Measurements from ENCODE around the gene NPEPL1.

NPEPL1 gene

DNA sequence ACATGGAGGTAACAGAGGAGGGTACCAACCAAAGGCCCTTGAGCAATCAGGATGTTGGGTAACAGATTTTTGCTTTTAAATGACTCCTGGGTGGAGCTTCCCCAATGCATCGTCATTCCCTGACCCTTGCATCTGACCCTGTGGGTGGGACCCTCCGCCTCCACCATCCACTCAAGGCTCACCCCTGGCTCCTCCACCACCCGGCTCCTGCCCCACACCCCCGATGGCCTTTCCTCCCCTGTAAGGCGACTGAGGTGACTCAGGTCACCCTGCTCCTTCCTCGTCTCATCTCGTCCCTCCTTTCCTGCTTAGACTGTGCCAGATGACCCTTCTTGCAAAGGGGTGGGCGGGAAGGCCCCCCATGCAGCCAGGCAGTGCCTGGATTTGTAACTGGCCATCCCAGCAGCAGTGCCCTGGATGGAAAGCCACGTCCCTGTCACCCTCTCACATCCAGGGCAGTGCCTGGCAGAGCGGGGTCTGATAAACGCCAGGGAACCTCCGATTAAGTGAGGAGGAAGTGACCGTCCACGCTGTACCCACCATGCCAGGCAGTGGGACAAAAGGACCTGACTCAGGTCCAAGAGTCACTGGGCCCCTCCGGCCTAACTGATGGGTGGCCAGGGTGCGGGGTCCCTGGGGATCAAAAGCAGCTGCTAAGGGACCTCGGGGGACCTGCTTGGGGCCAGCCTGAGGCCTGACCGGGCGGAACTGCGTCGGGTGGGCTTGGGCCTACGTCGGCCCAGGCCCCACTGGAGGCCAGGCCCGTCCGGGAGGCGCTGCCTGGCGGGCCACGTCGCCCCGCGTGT is 624 bp upstream of the NPEPL1 start:
- WGBS, 2 donors (ENCODE audit: extremely low coverage in 2 of 2, insufficient read length in 2 of 2, insufficient replicate concordance in 1 of 2) = no CpG with 5 or more reads among the region's 31 CpGs
- no peak overlapping the region for H2BK15ac ChIP-seq (ENCODE audit: low read length)
- no peak overlapping the region for H2BK5ac ChIP-seq (ENCODE audit: low read length)
- H3K9ac ChIP-seq (ENCODE audit: low read depth, low read length, poor library complexity) = peak overlapping the region; percentile 32
- peaks cover 0 to 7% of the 10 kb centered on the region in 2 donors for H3K9me3 ChIP-seq (replicated peaks in 1 of 2; ENCODE audit: control insufficient read depth in 2 of 2, insufficient read depth in 1 of 2, low read depth in 1 of 2, low read length in 2 of 2)
- DNase-seq (ENCODE audit: low spot score) = no peak
- no peak overlapping the region for H2AFZ ChIP-seq (ENCODE audit: low read length)
- peak overlapping the region; percentile 17 for H4K8ac ChIP-seq (ENCODE audit: low read depth, low read length)
- peaks cover 0 to 2% (median 0%) of the 10 kb centered on the region in 3 experiments for H3K27me3 ChIP-seq (ENCODE audit: control insufficient read depth in 3 of 3, insufficient read depth in 3 of 3, low read depth in 1 of 3, low read length in 3 of 3)
- H3K18ac ChIP-seq (ENCODE audit: low read length) = peak overlapping the region; percentile 82
- H3K4me3 ChIP-seq (ENCODE audit: low read length in 2 of 2) = no peak overlapping the region
- peaks cover 5% of the 10 kb centered on the region for H3K79me1 ChIP-seq (ENCODE audit: low read depth, low read length)
- no peak overlapping the region for H3K14ac ChIP-seq (ENCODE audit: low read length)
- H3K23ac ChIP-seq (ENCODE audit: low read depth, low read length, poor library complexity) = no peak overlapping the region
- H3K4ac ChIP-seq (ENCODE audit: low read length) = peak overlapping the region; percentile 60
- peak overlapping the region; percentile 6 for H2AK5ac ChIP-seq (ENCODE audit: low read depth, low read length)
- H3K27ac ChIP-seq (replicated peaks; ENCODE audit: low read length) = peak overlapping the region; percentile 47
- H4K91ac ChIP-seq (ENCODE audit: low read depth, low read length, poor library complexity) = no peak overlapping the region
- H3K4me1 ChIP-seq (ENCODE audit: control insufficient read depth in 2 of 2, insufficient read depth in 1 of 2, low read depth in 1 of 2, low read length in 2 of 2) = peaks cover 0 to 19% of the 10 kb centered on the region in 2 donors
- H3K4me2 ChIP-seq (ENCODE audit: insufficient read depth, low read length, poor library complexity, severe bottlenecking) = peak overlapping the region; percentile 14
- H3K36me3 ChIP-seq (replicated peaks in 1 of 2; ENCODE audit: control insufficient read depth in 2 of 2, insufficient read depth in 2 of 2, low read length in 2 of 2) = peaks cover 24 to 34% of the 10 kb centered on the region in 2 donors
- H2BK12ac ChIP-seq (ENCODE audit: low read length) = peak overlapping the region; percentile 67
- H2BK120ac ChIP-seq (ENCODE audit: low read depth, low read length) = no peak overlapping the region

DNA sequence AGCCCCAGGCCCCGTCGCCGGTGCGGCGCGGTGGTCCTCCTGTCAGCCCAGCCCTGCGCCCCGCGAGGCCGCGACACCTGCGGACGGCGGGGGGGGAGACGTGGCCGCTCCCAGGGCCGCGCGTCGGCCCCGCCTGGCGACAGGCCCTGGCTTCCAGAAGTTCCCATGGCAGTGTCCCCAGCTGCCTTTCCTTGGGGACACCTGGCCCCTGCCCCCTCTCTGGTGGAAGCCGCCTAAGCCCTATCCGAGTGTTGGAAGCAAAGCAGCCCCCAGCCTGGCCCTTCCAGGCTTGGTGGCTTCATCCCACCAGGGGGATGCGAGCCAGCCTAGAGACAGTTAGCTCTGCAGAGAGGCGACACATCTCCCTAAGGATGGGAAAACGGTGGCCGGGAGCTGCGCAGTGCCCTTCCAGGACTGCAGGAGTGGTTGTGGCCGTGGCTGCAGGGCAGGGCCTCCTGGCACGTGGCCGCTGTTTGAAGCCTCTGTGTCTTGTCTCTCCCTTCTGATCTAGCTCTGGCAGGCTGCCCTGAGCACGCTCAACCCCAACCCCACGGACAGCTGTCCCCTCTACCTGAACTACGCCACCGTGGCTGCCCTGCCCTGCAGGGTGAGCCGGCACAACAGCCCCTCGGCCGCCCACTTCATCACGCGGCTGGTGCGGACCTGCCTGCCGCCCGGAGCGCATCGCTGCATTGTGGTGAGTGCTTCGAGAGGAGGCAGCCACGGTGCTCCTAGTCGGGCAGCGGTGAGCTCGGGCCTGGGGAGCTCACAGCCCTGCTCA is 816 bp downstream of the NPEPL1 start:
- Histone ChIP-seq H4K8ac (ENCODE audit: low read depth, low read length) (no peak overlapping the region), H2AK5ac (ENCODE audit: low read depth, low read length) (peak overlapping the region; percentile 23), H3K18ac (ENCODE audit: low read length) (peak overlapping the region; percentile 93), H3K79me1 (ENCODE audit: low read depth, low read length) (peaks cover 5% of the 10 kb centered on the region), H2BK5ac (ENCODE audit: low read length) (no peak overlapping the region), H2BK15ac (ENCODE audit: low read length) (peak overlapping the region; percentile 55), H3K4me3 (ENCODE audit: low read length in 2 of 2) (peak overlapping the region in 1 of 2 donors; percentile 71), H3K27me3 (ENCODE audit: control insufficient read depth in 3 of 3, insufficient read depth in 3 of 3, low read depth in 1 of 3, low read length in 3 of 3) (peaks cover 0 to 2% (median 0%) of the 10 kb centered on the region in 3 experiments), H3K4me1 (ENCODE audit: control insufficient read depth in 2 of 2, insufficient read depth in 1 of 2, low read depth in 1 of 2, low read length in 2 of 2) (peaks cover 0 to 19% of the 10 kb centered on the region in 2 donors), H3K4ac (ENCODE audit: low read length) (no peak overlapping the region), H3K9me3 (replicated peaks in 1 of 2; ENCODE audit: control insufficient read depth in 2 of 2, insufficient read depth in 1 of 2, low read depth in 1 of 2, low read length in 2 of 2) (peaks cover 0 to 6% of the 10 kb centered on the region in 2 donors), H3K27ac (replicated peaks; ENCODE audit: low read length) (no peak overlapping the region), H3K4me2 (ENCODE audit: insufficient read depth, low read length, poor library complexity, severe bottlenecking) (peak overlapping the region; percentile 72), H2BK120ac (ENCODE audit: low read depth, low read length) (no peak overlapping the region), H2AFZ (ENCODE audit: low read length) (no peak overlapping the region), H3K9ac (ENCODE audit: low read depth, low read length, poor library complexity) (peak overlapping the region; percentile 90), H3K23ac (ENCODE audit: low read depth, low read length, poor library complexity) (peak overlapping the region; percentile 60), H2BK12ac (ENCODE audit: low read length) (peak overlapping the region; percentile 35), H3K36me3 (replicated peaks in 1 of 2; ENCODE audit: control insufficient read depth in 2 of 2, insufficient read depth in 2 of 2, low read length in 2 of 2) (peaks cover 28 to 44% of the 10 kb centered on the region in 2 donors), H4K91ac (ENCODE audit: low read depth, low read length, poor library complexity) (peak overlapping the region; percentile 20), H3K14ac (ENCODE audit: low read length) (peak overlapping the region; percentile 1)
- DNase-seq (ENCODE audit: low spot score) = peak; percentile 12
- WGBS, 2 donors (ENCODE audit: extremely low coverage in 2 of 2, insufficient read length in 2 of 2, insufficient replicate concordance in 1 of 2) = no CpG with 5 or more reads among the region's 51 CpGs

DNA sequence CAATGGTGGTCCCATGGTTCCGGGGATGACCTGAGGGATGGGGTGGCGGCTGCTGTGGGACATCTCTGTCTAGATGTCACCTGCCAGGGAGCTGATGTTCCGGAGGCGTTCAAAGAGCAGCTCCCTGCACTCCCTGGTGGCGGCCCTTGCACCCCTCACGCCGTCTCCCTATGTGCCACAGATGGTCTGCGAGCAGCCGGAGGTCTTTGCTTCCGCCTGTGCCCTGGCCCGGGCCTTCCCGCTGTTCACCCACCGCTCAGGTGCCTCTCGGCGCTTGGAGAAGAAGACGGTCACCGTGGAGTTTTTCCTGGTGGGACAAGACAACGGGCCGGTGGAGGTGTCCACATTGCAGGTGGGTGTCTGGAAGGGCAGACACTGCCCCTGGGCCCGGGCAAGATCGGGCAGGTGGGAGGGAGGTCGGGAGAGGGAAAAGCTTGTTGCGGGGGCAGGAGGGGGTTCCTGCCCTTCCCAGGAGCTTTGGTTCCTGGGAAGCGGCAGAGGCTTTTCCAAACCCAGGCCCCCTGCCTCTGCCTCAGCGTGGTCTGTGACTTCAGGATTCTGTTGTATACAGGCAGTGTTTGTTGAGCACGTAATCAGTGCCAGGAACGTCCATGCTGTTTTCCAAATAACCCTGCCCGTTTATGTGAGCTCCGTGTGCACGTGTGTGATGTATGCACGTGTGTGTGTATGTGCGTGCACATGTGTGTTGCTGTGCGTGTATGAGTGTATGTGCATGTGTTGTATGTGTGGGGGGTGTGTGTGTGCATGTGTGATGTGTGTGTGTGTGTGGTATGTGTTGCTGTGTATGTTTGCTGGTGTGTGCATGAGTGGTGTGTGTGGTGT is 1.9 kb downstream of the NPEPL1 start:
- no peak overlapping the region for H3K18ac ChIP-seq (ENCODE audit: low read length)
- peaks cover 0 to 2% (median 0%) of the 10 kb centered on the region in 3 experiments for H3K27me3 ChIP-seq (ENCODE audit: control insufficient read depth in 3 of 3, insufficient read depth in 3 of 3, low read depth in 1 of 3, low read length in 3 of 3)
- peak overlapping the region; percentile 71 for H3K9ac ChIP-seq (ENCODE audit: low read depth, low read length, poor library complexity)
- H3K14ac ChIP-seq (ENCODE audit: low read length) = peak overlapping the region; percentile 58
- peak overlapping the region; percentile 43 for H4K8ac ChIP-seq (ENCODE audit: low read depth, low read length)
- H2BK15ac ChIP-seq (ENCODE audit: low read length) = no peak overlapping the region
- WGBS, 2 donors (ENCODE audit: extremely low coverage in 2 of 2, insufficient read length in 2 of 2, insufficient replicate concordance in 1 of 2) = no CpG with 5 or more reads among the region's 33 CpGs
- H3K4me3 ChIP-seq (ENCODE audit: low read length in 2 of 2) = peak overlapping the region in 1 of 2 donors; percentile 61
- H2BK5ac ChIP-seq (ENCODE audit: low read length) = no peak overlapping the region
- no peak overlapping the region for H2AFZ ChIP-seq (ENCODE audit: low read length)
- DNase-seq (ENCODE audit: low spot score) = no peak
- H3K4me2 ChIP-seq (ENCODE audit: insufficient read depth, low read length, poor library complexity, severe bottlenecking) = no peak overlapping the region
- peaks cover 0 to 6% of the 10 kb centered on the region in 2 donors for H3K9me3 ChIP-seq (replicated peaks in 1 of 2; ENCODE audit: control insufficient read depth in 2 of 2, insufficient read depth in 1 of 2, low read depth in 1 of 2, low read length in 2 of 2)
- peaks cover 30 to 53% of the 10 kb centered on the region in 2 donors for H3K36me3 ChIP-seq (replicated peaks in 1 of 2; ENCODE audit: control insufficient read depth in 2 of 2, insufficient read depth in 2 of 2, low read length in 2 of 2)
- H3K4ac ChIP-seq (ENCODE audit: low read length) = peak overlapping the region; percentile 8
- H2AK5ac ChIP-seq (ENCODE audit: low read depth, low read length) = peak overlapping the region; percentile 4
- no peak overlapping the region for H2BK120ac ChIP-seq (ENCODE audit: low read depth, low read length)
- H2BK12ac ChIP-seq (ENCODE audit: low read length) = no peak overlapping the region
- peaks cover 0 to 19% of the 10 kb centered on the region in 2 donors for H3K4me1 ChIP-seq (ENCODE audit: control insufficient read depth in 2 of 2, insufficient read depth in 1 of 2, low read depth in 1 of 2, low read length in 2 of 2)
- H3K79me1 ChIP-seq (ENCODE audit: low read depth, low read length) = peaks cover 5% of the 10 kb centered on the region
- H3K27ac ChIP-seq (replicated peaks; ENCODE audit: low read length) = no peak overlapping the region
- peak overlapping the region; percentile 44 for H4K91ac ChIP-seq (ENCODE audit: low read depth, low read length, poor library complexity)
- peak overlapping the region; percentile 8 for H3K23ac ChIP-seq (ENCODE audit: low read depth, low read length, poor library complexity)

Measured in neuronal stem cell (in vitro differentiated cells).